Progenitor cell of endocrine pancreas (in vitro differentiated cells): ENCODE data around the gene SIRPA. TPM values are rescaled to one million over a fixed set of nuclear protein-coding genes. Genes with fewer than 3 reads are reported as not detected.

Source experiments
- DNase-seq: peaks from one replicate; pipeline ENCODE4 v3.0.0; 2021; ENCODE audit warnings: low spot score; ENCODE audit not compliant: unreplicated experiment
- H3K27ac Mint-ChIP-seq: 2 replicates; pipeline ENCODE4 v1.8.0; 2021; ENCODE audit warnings: mild to moderate bottlenecking, moderate library complexity, mixed read lengths
- H3K27me3 Mint-ChIP-seq: 2 replicates; pipeline ENCODE4 v1.8.0; 2021; ENCODE audit warnings: mixed read lengths
- H3K36me3 Mint-ChIP-seq: 2 replicates; pipeline ENCODE4 v1.8.0; 2022; ENCODE audit warnings: mixed read lengths; ENCODE audit not compliant: insufficient read depth
- H3K4me1 Mint-ChIP-seq: 2 replicates; pipeline ENCODE4 v1.8.0; 2021; ENCODE audit warnings: low read depth, mixed read lengths
- H3K4me3 Mint-ChIP-seq: 2 replicates; pipeline ENCODE4 v1.8.0; 2021; ENCODE audit warnings: low read depth, mild to moderate bottlenecking, moderate library complexity, mixed read lengths
- H3K9me3 Mint-ChIP-seq: 2 replicates; pipeline ENCODE4 v1.8.0; 2021; ENCODE audit warnings: low read depth, mixed read lengths
- total RNA-seq: library from RNA; stranded (reverse); gene quantifications from 2 replicates; pipeline ENCODE4 v1.2.1, GENCODE V29; 2021
- TF ChIP-seq, protein P1 (sequence below): fragments of 200-600 bp; sonication (generic); IDR thresholded peaks from one replicate; pipeline ENCODE4 v1.5.0; 2021; ENCODE audit warnings: antibody characterized with exemption, mild to moderate bottlenecking; ENCODE audit not compliant: unreplicated experiment

The SIRPA gene
- total RNA-seq, 1 donor from 2014 or later: 16.2 TPM

DNA sequence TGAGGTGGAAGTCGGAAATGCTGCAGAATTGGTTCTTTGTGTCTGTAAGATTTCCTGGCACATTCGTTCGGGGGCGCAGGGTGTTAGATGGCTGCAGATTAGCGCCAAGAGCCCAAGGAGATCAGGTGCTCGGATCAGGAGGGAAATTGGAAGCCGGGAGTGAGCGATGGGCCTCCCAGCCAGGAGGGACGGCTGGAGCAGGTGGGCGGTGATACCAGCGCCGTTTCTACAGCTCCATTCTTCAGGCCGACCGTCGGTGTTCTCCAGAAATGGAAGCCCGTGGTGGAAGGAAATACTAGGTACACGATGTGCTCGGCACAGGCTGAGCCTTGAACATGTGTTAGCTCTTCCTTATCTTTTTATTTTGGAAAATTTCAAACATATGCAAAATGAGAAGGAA lies 6.5 kb downstream of the SIRPA start:
- no peak overlapping the region for H3K27ac Mint-ChIP-seq
- H3K4me1 Mint-ChIP-seq: peaks cover 2% of the 10 kb centered on the region
- no peak overlapping the region for H3K4me3 Mint-ChIP-seq
- TF ChIP-seq, protein P1, sequence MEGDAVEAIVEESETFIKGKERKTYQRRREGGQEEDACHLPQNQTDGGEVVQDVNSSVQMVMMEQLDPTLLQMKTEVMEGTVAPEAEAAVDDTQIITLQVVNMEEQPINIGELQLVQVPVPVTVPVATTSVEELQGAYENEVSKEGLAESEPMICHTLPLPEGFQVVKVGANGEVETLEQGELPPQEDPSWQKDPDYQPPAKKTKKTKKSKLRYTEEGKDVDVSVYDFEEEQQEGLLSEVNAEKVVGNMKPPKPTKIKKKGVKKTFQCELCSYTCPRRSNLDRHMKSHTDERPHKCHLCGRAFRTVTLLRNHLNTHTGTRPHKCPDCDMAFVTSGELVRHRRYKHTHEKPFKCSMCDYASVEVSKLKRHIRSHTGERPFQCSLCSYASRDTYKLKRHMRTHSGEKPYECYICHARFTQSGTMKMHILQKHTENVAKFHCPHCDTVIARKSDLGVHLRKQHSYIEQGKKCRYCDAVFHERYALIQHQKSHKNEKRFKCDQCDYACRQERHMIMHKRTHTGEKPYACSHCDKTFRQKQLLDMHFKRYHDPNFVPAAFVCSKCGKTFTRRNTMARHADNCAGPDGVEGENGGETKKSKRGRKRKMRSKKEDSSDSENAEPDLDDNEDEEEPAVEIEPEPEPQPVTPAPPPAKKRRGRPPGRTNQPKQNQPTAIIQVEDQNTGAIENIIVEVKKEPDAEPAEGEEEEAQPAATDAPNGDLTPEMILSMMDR: no peak
- H3K36me3 Mint-ChIP-seq: no peaks in the 10 kb centered on the region
- DNase-seq: no peak
- H3K27me3 Mint-ChIP-seq: peaks cover 7% of the 10 kb centered on the region
- no peaks in the 10 kb centered on the region for H3K9me3 Mint-ChIP-seq

DNA sequence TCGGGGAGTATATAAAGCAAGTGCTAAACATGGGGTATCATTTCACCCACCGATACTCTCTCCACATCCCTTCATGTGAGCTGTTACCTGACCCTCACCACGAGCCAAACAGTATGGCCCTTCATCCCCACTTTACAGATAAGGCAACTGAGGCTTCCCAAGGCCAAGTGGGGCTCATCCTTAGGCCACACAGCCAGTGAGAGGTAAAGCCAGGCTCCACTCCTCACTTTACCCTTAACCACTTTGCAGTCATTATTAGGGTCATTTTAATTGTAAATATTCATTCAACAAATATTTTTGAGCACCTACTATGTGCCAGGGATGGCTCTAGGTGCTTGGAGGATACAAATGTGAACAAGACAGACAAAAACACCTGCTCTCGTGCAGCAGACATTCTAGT lies 7.0 kb downstream of the SIRPA start:
- H3K4me3 Mint-ChIP-seq: no peak overlapping the region
- peaks cover 2% of the 10 kb centered on the region for H3K4me1 Mint-ChIP-seq
- H3K27me3 Mint-ChIP-seq: peaks cover 2% of the 10 kb centered on the region
- H3K9me3 Mint-ChIP-seq: no peaks in the 10 kb centered on the region
- H3K27ac Mint-ChIP-seq: no peak overlapping the region
- TF ChIP-seq, protein P1: no peak
- DNase-seq: no peak
- no peaks in the 10 kb centered on the region for H3K36me3 Mint-ChIP-seq

DNA sequence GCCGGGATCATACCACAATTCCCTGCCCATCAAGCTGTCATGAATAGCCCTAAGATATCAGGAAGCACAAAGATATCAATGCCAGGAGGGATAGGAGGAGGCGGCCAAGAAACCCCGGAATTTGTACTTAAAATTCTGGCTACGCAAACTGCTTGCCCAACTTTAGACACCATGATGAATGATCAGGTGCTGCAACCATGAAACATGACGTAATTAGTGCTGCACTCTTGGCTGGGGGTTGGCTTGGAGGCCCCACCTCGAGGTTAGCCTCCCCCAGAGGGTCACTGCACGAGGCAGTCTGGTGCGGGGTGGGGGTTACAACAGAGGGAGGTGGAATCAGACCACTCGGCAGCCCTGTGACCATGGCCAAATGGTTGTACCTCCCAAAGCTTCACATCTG lies 8.9 kb downstream of the SIRPA start:
- no peak for DNase-seq
- Mint-ChIP-seq H3K27ac (no peak overlapping the region), H3K9me3 (no peaks in the 10 kb centered on the region), H3K27me3 (no peaks in the 10 kb centered on the region), H3K4me3 (no peak overlapping the region), H3K4me1 (no peaks in the 10 kb centered on the region), H3K36me3 (peaks cover 2% of the 10 kb centered on the region)
- TF ChIP-seq, protein P1: no peak

DNA sequence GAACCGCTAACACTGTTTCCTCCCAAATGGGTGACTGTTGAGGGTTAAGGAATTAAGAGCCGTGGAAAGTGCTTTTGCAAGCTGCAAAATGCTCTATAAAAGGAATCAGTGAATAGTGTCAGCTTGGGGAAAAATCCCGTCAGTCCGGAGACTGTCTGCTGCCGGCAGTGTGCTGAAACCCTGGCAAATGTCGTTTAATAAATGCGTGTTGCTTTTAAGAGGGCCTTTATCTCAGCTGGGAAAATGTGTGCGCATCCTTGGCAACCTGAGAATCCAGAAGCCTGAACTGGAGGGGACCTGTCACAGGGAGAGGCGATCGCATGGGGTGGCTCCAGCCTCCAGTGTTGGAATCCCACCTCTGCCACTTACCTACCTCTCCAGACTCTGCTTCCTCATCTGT lies 9.8 kb downstream of the SIRPA start:
- H3K4me1 Mint-ChIP-seq: no peaks in the 10 kb centered on the region
- TF ChIP-seq, protein P1: no peak
- DNase-seq: no peak
- no peak overlapping the region for H3K4me3 Mint-ChIP-seq
- no peak overlapping the region for H3K27ac Mint-ChIP-seq
- no peaks in the 10 kb centered on the region for H3K9me3 Mint-ChIP-seq
- no peaks in the 10 kb centered on the region for H3K27me3 Mint-ChIP-seq
- H3K36me3 Mint-ChIP-seq: peaks cover 2% of the 10 kb centered on the region

GRCh38 chr20:1905693-1906092 lies 10.5 kb downstream of the SIRPA start:
- Mint-ChIP-seq H3K9me3 (no peaks in the 10 kb centered on the region), H3K27ac (no peak overlapping the region), H3K27me3 (no peaks in the 10 kb centered on the region), H3K4me1 (no peaks in the 10 kb centered on the region), H3K4me3 (no peak overlapping the region), H3K36me3 (peaks cover 4% of the 10 kb centered on the region)
- TF ChIP-seq, protein P1: no peak
- DNase-seq: no peak
